Parathyroid adenoma (tissue), 2 donors: ENCODE data around the gene CYP4B1.

Experiments used
- H2AFZ ChIP-seq: fragments of 300-600 bp; sonication (generic); one replicate; pipeline ENCODE4 v1.7.0; 2017; ENCODE audit warnings: antibody characterized with exemption, mild to moderate bottlenecking
- H3K27ac ChIP-seq: fragments of 300-600 bp; sonication (generic); one replicate; pipeline ENCODE4 v1.7.0; 2017
- H3K27me3 ChIP-seq: fragments of 300-600 bp; sonication (generic); one replicate; pipeline ENCODE4 v1.7.0; 2017; ENCODE audit warnings: low read length; ENCODE audit not compliant: control insufficient read depth, insufficient read depth
- H3K36me3 ChIP-seq: fragments of 300-600 bp; sonication (generic); one replicate; pipeline ENCODE4 v1.7.0; 2017; ENCODE audit warnings: low read length; ENCODE audit not compliant: control insufficient read depth, insufficient read depth
- H3K4me1 ChIP-seq: fragments of 300-600 bp; sonication (generic); one replicate; pipeline ENCODE4 v1.7.0; 2017; ENCODE audit warnings: control low read depth
- H3K4me2 ChIP-seq: fragments of 300-600 bp; sonication (generic); one replicate; pipeline ENCODE4 v1.7.0; 2017; ENCODE audit warnings: low read length
- H3K4me3 ChIP-seq: fragments of 300-600 bp; sonication (generic); one replicate; pipeline ENCODE4 v1.7.0; 2017; ENCODE audit warnings: low read depth, low read length
- H3K79me2 ChIP-seq: fragments of 300-600 bp; sonication (generic); one replicate; pipeline ENCODE4 v1.7.0; 2017; ENCODE audit warnings: control low read depth
- H3K9ac ChIP-seq: fragments of 300-600 bp; sonication (generic); one replicate; pipeline ENCODE4 v1.7.0; 2017; ENCODE audit warnings: mild to moderate bottlenecking
- H3K9me3 ChIP-seq: fragments of 300-600 bp; sonication (generic); one replicate; pipeline ENCODE4 v1.7.0; 2017; ENCODE audit warnings: low read length; ENCODE audit not compliant: control insufficient read depth
- TF ChIP-seq, protein P1 (sequence below): fragments of 300-600 bp; sonication (generic); IDR thresholded peaks from one replicate; pipeline ENCODE4 v1.7.0; 2017; ENCODE audit warnings: antibody characterized with exemption, mild to moderate bottlenecking
- donor health status: primary hyperparathyroidism.

The CYP4B1 gene

DNA sequence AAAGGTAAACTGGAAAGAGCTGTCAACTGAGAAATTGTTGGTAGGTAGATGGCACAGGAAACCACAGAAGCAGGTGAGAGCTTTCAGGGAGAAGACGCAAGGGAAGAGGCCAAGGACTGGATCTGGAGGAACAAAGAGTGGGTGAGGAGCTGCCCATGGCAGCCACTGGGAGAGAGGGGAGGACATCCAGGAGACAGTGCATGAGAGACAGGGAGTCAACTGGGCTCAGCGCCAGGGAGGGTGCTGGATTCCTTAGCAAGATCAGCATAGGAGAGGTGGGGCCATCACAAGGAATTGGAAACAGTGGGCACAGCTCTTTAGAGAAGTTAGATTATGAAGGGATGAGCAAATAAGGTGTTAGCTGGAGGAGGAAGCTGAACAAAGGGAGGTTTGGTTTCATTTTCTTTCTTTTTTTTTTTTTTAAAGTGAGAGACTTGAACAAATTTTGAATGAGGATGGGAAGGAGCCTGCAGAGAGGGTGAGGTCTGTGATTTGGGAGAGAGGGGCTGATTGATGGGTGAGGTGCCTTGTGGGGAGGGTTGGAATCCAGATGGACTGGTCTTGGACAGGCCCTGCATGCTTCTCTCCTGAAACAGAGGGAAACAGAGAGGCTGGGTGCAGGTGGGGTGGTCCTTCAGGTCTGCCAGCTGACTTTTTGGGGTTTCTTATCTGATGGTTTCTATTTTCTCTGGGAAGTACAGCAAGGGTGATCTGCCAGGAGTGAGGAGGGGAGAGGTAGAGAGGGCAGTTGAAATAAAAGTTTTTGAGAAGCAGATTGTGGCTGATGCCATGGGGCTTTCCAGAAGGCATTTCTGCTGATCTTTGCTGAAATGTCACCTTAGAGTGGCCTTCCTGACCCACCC, 5.4 kb downstream of the CYP4B1 start:
- Histone ChIP-seq H3K9ac (no peak overlapping the region), H3K79me2 (no peaks in the 10 kb centered on the region), H3K27ac (peak overlapping the region; percentile 39), H2AFZ (no peak overlapping the region), H3K36me3 (no peaks in the 10 kb centered on the region), H3K4me3 (no peak overlapping the region), H3K27me3 (no peaks in the 10 kb centered on the region), H3K4me2 (no peak overlapping the region), H3K9me3 (no peaks in the 10 kb centered on the region), H3K4me1 (peaks cover 3% of the 10 kb centered on the region)
- TF ChIP-seq, protein P1, sequence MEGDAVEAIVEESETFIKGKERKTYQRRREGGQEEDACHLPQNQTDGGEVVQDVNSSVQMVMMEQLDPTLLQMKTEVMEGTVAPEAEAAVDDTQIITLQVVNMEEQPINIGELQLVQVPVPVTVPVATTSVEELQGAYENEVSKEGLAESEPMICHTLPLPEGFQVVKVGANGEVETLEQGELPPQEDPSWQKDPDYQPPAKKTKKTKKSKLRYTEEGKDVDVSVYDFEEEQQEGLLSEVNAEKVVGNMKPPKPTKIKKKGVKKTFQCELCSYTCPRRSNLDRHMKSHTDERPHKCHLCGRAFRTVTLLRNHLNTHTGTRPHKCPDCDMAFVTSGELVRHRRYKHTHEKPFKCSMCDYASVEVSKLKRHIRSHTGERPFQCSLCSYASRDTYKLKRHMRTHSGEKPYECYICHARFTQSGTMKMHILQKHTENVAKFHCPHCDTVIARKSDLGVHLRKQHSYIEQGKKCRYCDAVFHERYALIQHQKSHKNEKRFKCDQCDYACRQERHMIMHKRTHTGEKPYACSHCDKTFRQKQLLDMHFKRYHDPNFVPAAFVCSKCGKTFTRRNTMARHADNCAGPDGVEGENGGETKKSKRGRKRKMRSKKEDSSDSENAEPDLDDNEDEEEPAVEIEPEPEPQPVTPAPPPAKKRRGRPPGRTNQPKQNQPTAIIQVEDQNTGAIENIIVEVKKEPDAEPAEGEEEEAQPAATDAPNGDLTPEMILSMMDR = no peak

DNA sequence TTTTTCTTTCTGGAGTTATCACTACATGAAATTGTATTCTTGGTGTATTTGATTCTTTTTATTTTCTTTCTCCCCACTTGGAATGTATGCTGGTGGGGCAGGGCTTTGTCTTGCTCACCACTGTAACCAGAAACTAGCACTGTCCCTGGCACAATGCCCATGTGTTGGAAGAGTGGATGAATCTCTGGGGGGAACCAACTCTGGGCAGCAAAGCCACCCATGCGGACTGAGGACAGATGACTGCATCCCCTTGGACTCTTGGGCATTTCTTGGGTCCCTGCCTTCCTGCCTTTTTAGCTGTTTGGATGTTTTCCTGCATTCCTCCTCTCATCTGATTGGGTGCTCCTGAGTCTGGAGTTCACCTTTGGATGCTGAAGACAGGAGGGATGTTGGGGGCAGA, 6.1 kb downstream of the CYP4B1 start:
- H3K27ac ChIP-seq = peak overlapping the region; percentile 77
- no peaks in the 10 kb centered on the region for H3K9me3 ChIP-seq
- H2AFZ ChIP-seq = no peak overlapping the region
- H3K36me3 ChIP-seq = no peaks in the 10 kb centered on the region
- H3K9ac ChIP-seq = no peak overlapping the region
- H3K4me1 ChIP-seq = peaks cover 3% of the 10 kb centered on the region
- no peaks in the 10 kb centered on the region for H3K79me2 ChIP-seq
- no peak overlapping the region for H3K4me2 ChIP-seq
- H3K27me3 ChIP-seq = no peaks in the 10 kb centered on the region
- no peak overlapping the region for H3K4me3 ChIP-seq
- TF ChIP-seq, protein P1 = no peak

DNA sequence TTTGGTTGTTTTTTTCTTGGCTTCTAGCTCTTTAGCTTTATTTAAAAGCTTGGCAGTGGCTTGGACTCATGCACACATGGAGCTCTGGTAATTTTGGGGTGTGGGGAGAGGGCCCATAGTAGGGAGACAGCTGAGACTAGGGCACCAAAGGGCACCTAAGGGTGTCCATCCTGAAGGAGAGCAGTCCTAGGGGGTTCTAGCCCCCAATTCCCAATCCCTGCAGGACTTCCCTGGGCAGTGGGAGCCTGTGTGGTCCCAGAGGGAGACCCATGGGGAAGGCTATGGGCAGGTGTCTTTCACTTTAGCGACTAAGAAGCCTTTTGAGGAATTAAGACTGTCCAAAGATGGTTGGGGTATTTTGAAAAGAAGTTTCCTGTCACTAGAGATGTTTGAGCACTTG, 6.9 kb downstream of the CYP4B1 start:
- no peaks in the 10 kb centered on the region for H3K27me3 ChIP-seq
- peaks cover 3% of the 10 kb centered on the region for H3K4me1 ChIP-seq
- H3K27ac ChIP-seq = peak overlapping the region; percentile 77
- TF ChIP-seq, protein P1 = no peak
- H3K79me2 ChIP-seq = no peaks in the 10 kb centered on the region
- H3K9me3 ChIP-seq = no peaks in the 10 kb centered on the region
- no peak overlapping the region for H3K4me2 ChIP-seq
- no peak overlapping the region for H3K4me3 ChIP-seq
- no peaks in the 10 kb centered on the region for H3K36me3 ChIP-seq
- no peak overlapping the region for H3K9ac ChIP-seq
- H2AFZ ChIP-seq = no peak overlapping the region

DNA sequence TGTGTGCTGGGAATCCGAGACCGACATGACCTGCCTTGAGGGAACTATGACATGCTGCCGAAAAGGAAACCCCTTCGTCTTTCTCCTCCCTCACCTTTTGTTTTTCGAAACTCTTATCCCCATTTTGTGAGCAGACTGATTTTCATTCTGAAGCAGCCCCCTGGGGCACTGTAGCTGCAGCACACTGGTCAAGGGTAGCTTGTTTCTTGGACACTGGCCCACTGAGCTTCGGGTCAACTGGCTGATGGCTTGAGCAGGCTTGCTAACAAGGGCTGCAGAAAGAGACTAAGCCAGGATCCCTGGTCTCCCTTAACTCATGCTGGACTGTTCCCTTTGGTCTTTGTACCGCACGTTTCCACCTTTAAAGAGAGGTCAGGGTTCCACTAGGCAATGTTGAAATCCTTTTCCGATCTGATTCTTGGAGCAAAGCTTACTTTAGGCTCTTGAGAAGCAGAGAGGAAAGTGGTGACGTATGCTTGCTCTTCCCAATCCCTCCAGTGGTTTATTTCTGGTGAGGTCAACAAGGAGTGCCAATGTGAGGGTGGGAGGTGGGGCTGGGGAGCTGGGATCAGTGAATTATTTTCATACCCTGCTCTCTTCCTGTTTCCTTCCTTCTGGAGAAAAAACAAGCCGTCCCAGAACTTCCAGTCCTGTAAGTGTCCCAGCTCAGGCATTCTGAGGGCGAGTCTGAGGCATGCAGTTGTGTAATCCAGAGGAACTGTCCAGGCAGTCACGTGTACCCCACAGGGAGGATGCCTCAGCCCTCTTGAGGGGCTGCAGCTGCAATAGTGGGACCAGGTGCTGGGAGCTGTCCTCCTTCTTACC, 7.6 kb downstream of the CYP4B1 start:
- Histone ChIP-seq H3K9ac (no peak overlapping the region), H3K79me2 (no peaks in the 10 kb centered on the region), H3K36me3 (no peaks in the 10 kb centered on the region), H3K27ac (peak overlapping the region; percentile 77), H3K4me3 (no peak overlapping the region), H3K4me1 (peaks cover 3% of the 10 kb centered on the region), H3K27me3 (no peaks in the 10 kb centered on the region), H3K4me2 (no peak overlapping the region), H3K9me3 (no peaks in the 10 kb centered on the region), H2AFZ (no peak overlapping the region)
- TF ChIP-seq, protein P1 = no peak
